Epithelial cell of proximal tubule (primary cell): ENCODE measurements around the gene GP9. TPM values are rescaled to one million over a fixed set of nuclear protein-coding genes. Genes with fewer than 3 reads are reported as not detected.
"Not testable (repeated sequence)": the region's sequence is repeated elsewhere in the genome, so short reads cannot be mapped to it uniquely, and the experiment has no call there.

Source experiments
- DNase-seq: peaks from one replicate; pipeline ENCODE4 v3.0.0-alpha.2; 2011; ENCODE audit warnings: low read depth
- H3K4me3 ChIP-seq: 2 replicates; pipeline ENCODE4 v1.5.1; 2011; ENCODE audit warnings: low read depth, mild to moderate bottlenecking, low read length
- total RNA-seq: library from RNA; depleted of rRNA; stranded (reverse); fragments of >200 nt; gene quantifications from 2 replicates; pipeline ENCODE4 v1.2.3, GENCODE V29; 2015
- TF ChIP-seq, protein P1 (sequence below): conservative IDR thresholded peaks from 2 replicates; pipeline ENCODE4 v1.5.1; 2012; ENCODE audit warnings: low read depth, mild to moderate bottlenecking, low read length

Gene GP9
- total RNA-seq, 1 donor from 2014 or later, result not detected

GRCh38 chr3:129087138-129087702, 26.6 kb downstream of the GP9 start:
- DNase-seq, result no peak
- TF ChIP-seq, protein P1, sequence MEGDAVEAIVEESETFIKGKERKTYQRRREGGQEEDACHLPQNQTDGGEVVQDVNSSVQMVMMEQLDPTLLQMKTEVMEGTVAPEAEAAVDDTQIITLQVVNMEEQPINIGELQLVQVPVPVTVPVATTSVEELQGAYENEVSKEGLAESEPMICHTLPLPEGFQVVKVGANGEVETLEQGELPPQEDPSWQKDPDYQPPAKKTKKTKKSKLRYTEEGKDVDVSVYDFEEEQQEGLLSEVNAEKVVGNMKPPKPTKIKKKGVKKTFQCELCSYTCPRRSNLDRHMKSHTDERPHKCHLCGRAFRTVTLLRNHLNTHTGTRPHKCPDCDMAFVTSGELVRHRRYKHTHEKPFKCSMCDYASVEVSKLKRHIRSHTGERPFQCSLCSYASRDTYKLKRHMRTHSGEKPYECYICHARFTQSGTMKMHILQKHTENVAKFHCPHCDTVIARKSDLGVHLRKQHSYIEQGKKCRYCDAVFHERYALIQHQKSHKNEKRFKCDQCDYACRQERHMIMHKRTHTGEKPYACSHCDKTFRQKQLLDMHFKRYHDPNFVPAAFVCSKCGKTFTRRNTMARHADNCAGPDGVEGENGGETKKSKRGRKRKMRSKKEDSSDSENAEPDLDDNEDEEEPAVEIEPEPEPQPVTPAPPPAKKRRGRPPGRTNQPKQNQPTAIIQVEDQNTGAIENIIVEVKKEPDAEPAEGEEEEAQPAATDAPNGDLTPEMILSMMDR, result no peak
- no peak overlapping the region for H3K4me3 ChIP-seq

DNA sequence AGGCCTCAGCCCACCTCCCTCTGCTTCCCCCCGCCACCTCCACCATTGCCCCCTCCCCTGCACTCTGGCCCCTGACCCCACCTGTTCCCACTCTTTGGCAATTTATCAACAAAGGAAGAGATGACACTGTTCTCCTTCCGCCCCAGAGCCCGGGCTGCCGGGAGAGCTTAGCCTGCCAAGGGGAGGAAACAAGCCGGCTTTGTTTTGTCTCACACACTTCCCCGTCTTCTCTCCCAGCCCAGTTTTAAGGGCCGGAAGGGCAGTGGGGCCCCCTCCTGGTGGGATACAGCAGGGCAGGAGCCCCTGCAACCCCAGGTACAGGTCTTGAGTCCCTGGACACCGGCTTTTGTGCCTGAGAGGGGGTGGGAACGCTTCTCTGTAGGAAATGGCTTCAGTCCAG, 27.3 kb downstream of the GP9 start:
- not testable (repeated sequence) for H3K4me3 ChIP-seq, DNase-seq

GRCh38 chr3:129088312-129088711, 27.7 kb downstream of the GP9 start:
- not testable (repeated sequence) for H3K4me3 ChIP-seq, DNase-seq

- no peak for DNase-seq
- TF ChIP-seq, protein P1, result no peak
- H3K4me3 ChIP-seq, result no peak overlapping the region
Observed at GRCh38 chr3:129095285-129095684, 34.7 kb downstream of the GP9 start.

DNA sequence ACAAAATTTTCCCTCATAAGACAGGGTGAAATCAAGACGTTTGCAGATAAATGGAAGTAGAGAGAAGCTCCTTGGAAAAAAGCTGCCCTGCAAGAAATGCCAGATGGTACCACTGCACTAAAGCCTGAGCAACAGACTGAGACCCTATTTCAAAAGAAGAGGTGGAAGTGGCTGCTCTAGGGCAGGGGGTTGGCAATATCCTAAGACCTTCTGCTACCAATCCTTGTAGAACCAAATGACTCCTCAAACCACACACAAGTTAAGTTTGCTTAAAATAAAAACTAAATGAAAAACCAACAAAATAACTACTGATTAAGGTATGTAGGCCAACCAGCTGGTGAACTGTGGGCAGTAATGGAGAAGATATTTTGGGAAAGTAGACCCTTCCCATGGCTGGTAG, 39.7 kb downstream of the GP9 start:
- TF ChIP-seq, protein P1, result no peak
- DNase-seq, result no peak
- H3K4me3 ChIP-seq, result no peak overlapping the region

GRCh38 chr3:129101370-129102138, 41.0 kb downstream of the GP9 start:
- H3K4me3 ChIP-seq, result no peak overlapping the region
- no peak for DNase-seq
- TF ChIP-seq, protein P1, result no peak

DNA sequence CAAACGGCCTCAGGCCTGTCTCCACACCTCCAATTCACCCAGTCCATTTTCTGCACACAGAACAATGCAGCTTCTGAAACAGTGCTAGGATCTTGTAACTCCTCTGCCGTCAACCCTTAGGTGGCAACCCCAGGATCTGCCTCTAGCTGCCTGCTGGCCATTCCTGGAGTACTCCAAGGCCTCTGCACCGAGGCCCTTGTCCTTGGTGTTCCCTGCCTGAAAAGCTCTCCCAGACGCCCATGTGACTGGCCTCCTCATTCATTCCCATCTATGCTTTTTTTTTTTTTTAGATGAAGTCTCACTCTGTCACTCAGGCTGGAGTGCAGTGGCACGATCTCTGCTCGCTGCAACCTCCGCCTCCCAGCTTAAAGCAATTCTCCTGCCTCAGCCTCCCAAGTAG, 42.7 kb downstream of the GP9 start:
- H3K4me3 ChIP-seq, result no peak overlapping the region
- TF ChIP-seq, protein P1, result no peak
- DNase-seq, result no peak

DNA sequence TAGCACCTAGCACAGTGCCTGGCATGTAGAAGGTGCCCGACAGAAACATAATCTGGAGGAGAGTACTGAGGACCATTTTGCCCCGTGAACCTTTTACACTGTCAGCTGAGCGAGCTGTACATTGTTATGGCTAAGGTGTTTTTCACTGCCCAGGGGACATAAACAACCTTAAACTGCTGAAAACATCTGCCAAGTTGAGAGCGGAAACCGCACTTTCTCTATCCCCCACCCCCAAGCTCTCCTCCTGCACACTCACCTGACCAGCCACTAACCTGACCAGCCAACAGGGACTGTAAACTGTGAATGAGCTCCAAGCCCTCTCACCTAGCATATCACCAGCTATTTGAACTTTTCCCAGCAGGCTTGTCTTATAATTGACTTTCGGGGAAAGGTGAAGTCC, 43.5 kb downstream of the GP9 start:
- TF ChIP-seq, protein P1, result no peak
- DNase-seq, result no peak
- no peak overlapping the region for H3K4me3 ChIP-seq
